Cardiac fibroblast (primary cell): ENCODE data around the gene GFOD2.

Experiments used
- DNase-seq, 2 donors: peaks; one replicate each; pipeline versions ENCODE4 v3.0.0 to v3.0.0-alpha.2; 2010; ENCODE audit warnings: low read depth in 2 of 2
- H3K4me3 ChIP-seq, 2 donors: replicated peaks in 1 of 2; 1 replicate in 1 of 2; 2 replicates in 1 of 2; pipeline ENCODE4 v1.5.1; 2011; ENCODE audit warnings: low read depth in 2 of 2, low read length in 2 of 2, mild to moderate bottlenecking in 2 of 2, moderate library complexity in 1 of 2
- CTCF ChIP-seq: IDR thresholded peaks from one replicate; pipeline ENCODE4 v1.5.1; 2011; ENCODE audit warnings: low read depth, mild to moderate bottlenecking, low read length, inconsistent platforms

The GFOD2 gene

GRCh38 chr16:67718668-67719047 is 458 bp downstream of the GFOD2 start:
- H3K4me3 ChIP-seq = peak overlapping the region; percentile 69 to 92
- DNase-seq = no peak

GRCh38 chr16:67716097-67716496 is 3.0 kb downstream of the GFOD2 start:
- DNase-seq = no peak
- TF ChIP-seq CTCF = no peak
- H3K4me3 ChIP-seq = no peak overlapping the region

More at GRCh38 chr16:67718668-67719047, 458 bp downstream of the GFOD2 start:
- no peak for TF ChIP-seq CTCF

GRCh38 chr16:67714522-67714921 is 4.6 kb downstream of the GFOD2 start:
- no peak for DNase-seq
- no peak for TF ChIP-seq CTCF
- H3K4me3 ChIP-seq = no peak overlapping the region

DNA sequence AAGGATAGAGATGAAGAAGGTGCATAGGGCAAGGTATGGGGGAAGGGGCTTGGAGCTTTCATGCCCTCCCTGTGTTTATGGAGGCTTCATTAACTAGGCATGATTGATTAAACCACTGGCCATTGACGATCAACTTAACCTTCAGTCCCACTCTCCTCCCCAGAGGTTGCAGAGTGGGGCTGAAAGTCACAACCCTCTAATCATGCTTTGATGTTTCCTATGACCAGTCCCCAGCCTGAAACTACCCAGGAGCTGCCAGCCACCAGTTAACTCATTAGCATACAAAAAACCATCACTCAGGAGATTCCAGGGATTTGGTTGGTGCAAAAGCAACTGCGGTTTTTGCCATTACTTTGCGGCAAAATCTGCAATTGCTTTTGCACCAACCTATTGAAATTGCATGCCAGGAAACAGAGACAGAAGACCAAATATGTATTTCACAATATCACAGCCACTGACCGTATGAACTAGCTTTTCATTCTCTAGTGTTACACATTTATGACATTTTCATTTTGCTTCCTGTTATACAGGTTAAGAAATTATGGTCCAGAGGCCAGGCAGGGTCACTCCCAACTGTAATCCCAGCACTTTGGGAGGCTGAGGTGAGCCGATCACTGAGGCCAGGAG is 5.4 kb downstream of the GFOD2 start:
- TF ChIP-seq CTCF = no peak
- DNase-seq = no peak
- no peak overlapping the region for H3K4me3 ChIP-seq

DNA sequence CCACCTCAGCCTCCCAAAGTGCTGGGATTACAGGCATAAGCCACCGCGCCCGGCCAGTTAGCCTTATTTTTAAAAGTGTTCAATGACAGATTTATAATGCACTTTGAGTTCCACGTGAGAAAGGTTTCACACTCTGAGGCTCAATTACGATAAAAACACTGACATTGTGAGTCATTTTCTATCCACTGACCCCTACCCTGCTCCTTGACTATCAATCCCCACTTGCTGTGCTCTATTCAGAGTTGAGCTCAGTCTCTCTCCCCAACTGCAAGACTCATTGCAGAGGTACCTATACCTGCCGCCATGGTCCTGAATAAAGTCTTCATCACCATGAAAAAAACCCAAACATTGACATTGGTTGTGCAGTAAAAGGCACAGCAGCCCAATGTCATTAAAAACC is 8.5 kb downstream of the GFOD2 start:
- TF ChIP-seq CTCF = no peak
- H3K4me3 ChIP-seq = no peak overlapping the region
- no peak for DNase-seq

DNA sequence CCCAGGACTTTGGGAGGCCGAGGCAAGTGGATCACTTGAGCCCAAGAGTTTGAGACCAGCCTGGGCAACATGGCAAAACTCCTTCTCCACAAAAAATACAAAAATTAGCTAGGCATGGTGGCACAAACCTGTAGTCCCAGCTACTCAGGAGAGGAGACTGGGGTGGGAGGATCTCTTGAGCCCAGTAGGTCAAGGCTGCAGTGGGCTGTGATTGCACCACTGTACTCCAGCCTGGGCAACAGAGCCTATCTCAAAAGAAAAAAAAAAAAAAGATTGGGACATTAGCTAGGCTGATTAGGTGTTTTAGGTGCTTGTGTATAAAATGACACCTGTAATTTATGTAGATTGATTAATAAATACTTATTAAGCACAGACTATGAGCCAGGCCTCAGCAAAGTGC is 10.1 kb downstream of the GFOD2 start:
- no peak for TF ChIP-seq CTCF
- no peak for DNase-seq
- no peak overlapping the region for H3K4me3 ChIP-seq

DNA sequence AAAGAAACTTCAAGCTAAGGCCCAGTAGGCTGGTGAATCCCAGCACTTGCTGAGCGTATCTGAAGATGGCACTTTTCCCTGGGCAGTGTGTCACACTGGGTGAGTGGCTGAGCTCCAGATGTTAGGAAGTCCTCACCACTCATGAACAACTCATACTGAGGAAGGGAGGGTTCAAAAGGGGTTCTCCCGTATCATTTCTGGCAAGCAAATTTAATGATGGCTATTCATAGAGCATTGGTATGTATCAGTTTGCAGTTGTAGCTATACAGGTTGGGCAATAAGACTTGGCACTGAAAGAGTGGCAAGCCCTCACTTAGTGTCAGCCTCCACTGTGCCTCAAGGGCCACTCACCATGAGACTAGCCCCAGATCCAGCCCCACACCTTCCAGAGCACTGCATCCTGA is 10.7 kb downstream of the GFOD2 start:
- peak in 1 of 2 donors; percentile 25 for DNase-seq
- no peak for TF ChIP-seq CTCF
- no peak overlapping the region for H3K4me3 ChIP-seq
